HG03439 (cell line): ENCODE data around the gene HNRNPK.

Experiments
- ATAC-seq: cut with Tn5 transposase; IDR thresholded peaks from one replicate; pipeline ENCODE4 v1.9.1; 2021; ENCODE audit warnings: mild to moderate bottlenecking, moderate library complexity; ENCODE audit not compliant: unreplicated experiment

HNRNPK gene

GRCh38 chr9:83979812-83980394 is at the start of gene HNRNPK:
Gene HNRNPK (minus strand): TSS chr9:83980215. CDS start chr9:83978252, 1,963 bp downstream.
- ATAC-seq = peak; percentile 81

GRCh38 chr9:84027201-84027600 is 47.2 kb upstream of the HNRNPK start:
- ATAC-seq = no peak

GRCh38 chr9:84024041-84024575 is 44.1 kb upstream of the HNRNPK start:
- ATAC-seq = no peak

- no peak for ATAC-seq
Measured at GRCh38 chr9:84007662-84008061, 27.6 kb upstream of the HNRNPK start.

- ATAC-seq = no peak
Measured at GRCh38 chr9:84003246-84003645, 23.2 kb upstream of the HNRNPK start.

- no peak for ATAC-seq
Measured at GRCh38 chr9:84002344-84002743, 22.3 kb upstream of the HNRNPK start.

GRCh38 chr9:84001621-84002020 is 21.6 kb upstream of the HNRNPK start:
- no peak for ATAC-seq

- ATAC-seq = no peak
Measured at GRCh38 chr9:84000186-84000585, 20.2 kb upstream of the HNRNPK start.

GRCh38 chr9:83999141-83999918 is 19.3 kb upstream of the HNRNPK start:
- ATAC-seq = no peak

- ATAC-seq = no peak
Measured at GRCh38 chr9:83996126-83996525, 16.1 kb upstream of the HNRNPK start.

GRCh38 chr9:83992901-83993300 is 12.9 kb upstream of the HNRNPK start:
- ATAC-seq = no peak

- no peak for ATAC-seq
Measured at GRCh38 chr9:83992407-83992806, 12.4 kb upstream of the HNRNPK start.

GRCh38 chr9:83991355-83991754 is 11.3 kb upstream of the HNRNPK start:
- no peak for ATAC-seq

GRCh38 chr9:83988411-83988810 is 8.4 kb upstream of the HNRNPK start:
- ATAC-seq = no peak

GRCh38 chr9:83987402-83987791 is 7.4 kb upstream of the HNRNPK start:
- ATAC-seq = no peak

GRCh38 chr9:83986765-83987401 is 6.9 kb upstream of the HNRNPK start:
- no peak for ATAC-seq

- ATAC-seq = no peak
Measured at GRCh38 chr9:83986195-83986594, 6.2 kb upstream of the HNRNPK start.

GRCh38 chr9:83981126-83981871 is 1.3 kb upstream of the HNRNPK start:
- ATAC-seq = peak; percentile 25

- ATAC-seq = peak; percentile 69
Measured at GRCh38 chr9:83980395-83981125, 545 bp upstream of the HNRNPK start, which contains the start of gene RMI1. Gene RMI1 (plus strand): TSS chr9:83980805. CDS start chr9:84000987, 20,182 bp downstream.
